Astrocyte of the cerebellum (primary cell): Measurements from ENCODE around the gene TTLL4.
A peak's percentile ranks its signal among the peaks of the same experiment; 100 is the strongest.
"Not testable (repeated sequence)": the region's sequence is repeated elsewhere in the genome, so short reads cannot be mapped to it uniquely, and the experiment has no call there.

ENCODE experiments used
- DNase-seq: peaks from one replicate; pipeline ENCODE4 v3.0.0-alpha.2; 2011; ENCODE audit warnings: low read depth
- H3K4me3 ChIP-seq: 2 replicates; pipeline ENCODE4 v1.5.1; 2011; ENCODE audit warnings: mild to moderate bottlenecking, low read depth, low read length, moderate library complexity
- in situ Hi-C: cut with HindIII; loops from 2 replicates; pipeline ENCODE4 v1.10.0; 2017; ENCODE audit warnings: low sequenced_read_pairs
- TF ChIP-seq, protein P1 (sequence below): IDR thresholded peaks from 2 replicates; pipeline ENCODE4 v1.5.1; 2012; ENCODE audit warnings: low read length, low read depth, moderate library complexity, mild to moderate bottlenecking; ENCODE audit errors: missing control alignments

TTLL4 gene

GRCh38 chr2:218671097-218671653 lies 39.5 kb upstream of the TTLL4 start:
- TF ChIP-seq, protein P1, sequence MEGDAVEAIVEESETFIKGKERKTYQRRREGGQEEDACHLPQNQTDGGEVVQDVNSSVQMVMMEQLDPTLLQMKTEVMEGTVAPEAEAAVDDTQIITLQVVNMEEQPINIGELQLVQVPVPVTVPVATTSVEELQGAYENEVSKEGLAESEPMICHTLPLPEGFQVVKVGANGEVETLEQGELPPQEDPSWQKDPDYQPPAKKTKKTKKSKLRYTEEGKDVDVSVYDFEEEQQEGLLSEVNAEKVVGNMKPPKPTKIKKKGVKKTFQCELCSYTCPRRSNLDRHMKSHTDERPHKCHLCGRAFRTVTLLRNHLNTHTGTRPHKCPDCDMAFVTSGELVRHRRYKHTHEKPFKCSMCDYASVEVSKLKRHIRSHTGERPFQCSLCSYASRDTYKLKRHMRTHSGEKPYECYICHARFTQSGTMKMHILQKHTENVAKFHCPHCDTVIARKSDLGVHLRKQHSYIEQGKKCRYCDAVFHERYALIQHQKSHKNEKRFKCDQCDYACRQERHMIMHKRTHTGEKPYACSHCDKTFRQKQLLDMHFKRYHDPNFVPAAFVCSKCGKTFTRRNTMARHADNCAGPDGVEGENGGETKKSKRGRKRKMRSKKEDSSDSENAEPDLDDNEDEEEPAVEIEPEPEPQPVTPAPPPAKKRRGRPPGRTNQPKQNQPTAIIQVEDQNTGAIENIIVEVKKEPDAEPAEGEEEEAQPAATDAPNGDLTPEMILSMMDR = no peak
- H3K4me3 ChIP-seq = peak overlapping the region; percentile 84
- no peak for DNase-seq
- in situ Hi-C loops = loop anchor here (5.0 kb wide), 1 partner anchor 66 kb away; no protein-coding TSS in a partner anchor

- DNase-seq = peak; percentile 75
- H3K4me3 ChIP-seq = peak within 1 kb of the TSS; percentile 84
- in situ Hi-C loops = loop anchor here (5.0 kb wide), 1 partner anchor 65 kb away; no protein-coding TSS in a partner anchor
- TF ChIP-seq, protein P1 = no peak
Observed at GRCh38 chr2:218671654-218672566, 38.7 kb upstream of the TTLL4 start, which contains the start of the genes RNF25 and STK36. TSS of gene RNF25 (minus strand) at chr2:218672002. CDS start at chr2:218671970, 32 bp downstream. TSS of gene STK36 (plus strand) at chr2:218672086. CDS start at chr2:218672830, 744 bp downstream.

GRCh38 chr2:218679119-218679518 lies 31.5 kb upstream of the TTLL4 start:
- H3K4me3 ChIP-seq = no peak overlapping the region
- no peak for DNase-seq
- in situ Hi-C loops = no loop called here
- TF ChIP-seq, protein P1 = no peak

GRCh38 chr2:218680061-218680460 lies 30.6 kb upstream of the TTLL4 start:
- in situ Hi-C loops = no loop called here
- TF ChIP-seq, protein P1 = no peak
- no peak overlapping the region for H3K4me3 ChIP-seq
- DNase-seq = no peak

DNA sequence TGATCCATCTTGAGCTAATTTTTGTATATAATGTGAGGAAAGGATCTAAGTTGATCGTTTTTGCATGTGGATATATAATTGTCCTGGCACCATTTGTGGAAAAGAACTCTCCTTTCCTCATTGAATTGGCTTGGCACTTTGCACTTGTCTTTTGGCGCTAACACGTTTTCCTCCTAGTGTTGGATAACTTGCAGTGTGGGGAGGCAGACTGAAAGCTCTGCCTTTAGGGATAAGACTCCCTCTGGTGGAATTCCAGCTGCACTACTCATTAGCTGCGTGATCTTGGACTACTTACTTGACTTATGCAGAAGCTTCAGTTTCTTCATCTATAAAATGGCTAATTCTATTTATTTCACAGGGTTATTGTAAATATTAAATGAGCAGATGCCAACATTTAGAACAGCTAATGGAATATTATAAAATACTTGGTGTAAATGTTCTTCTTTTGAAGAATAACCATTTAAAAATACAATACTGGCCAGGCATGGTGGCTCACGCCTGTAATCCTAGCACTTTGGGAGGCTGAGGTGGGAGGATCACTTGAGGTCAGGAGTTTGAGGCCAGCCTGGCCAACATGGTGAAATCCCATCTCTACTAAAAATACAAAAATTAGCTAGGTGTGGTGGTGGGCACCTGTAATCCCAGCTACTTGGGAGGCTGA lies 23.1 kb upstream of the TTLL4 start:
- TF ChIP-seq, protein P1 = peak; percentile 94
- peak; percentile 77 for DNase-seq
- H3K4me3 ChIP-seq, in situ Hi-C loops: not testable (repeated sequence)

GRCh38 chr2:218691234-218691633 lies 19.4 kb upstream of the TTLL4 start:
- H3K4me3 ChIP-seq = no peak overlapping the region
- in situ Hi-C loops = no loop called here
- TF ChIP-seq, protein P1 = no peak
- no peak for DNase-seq
